Measurements from ENCODE around the gene MMP15.
"Not testable (repeated sequence)": the region's sequence is repeated elsewhere in the genome, so short reads cannot be mapped to it uniquely, and the experiment has no call there.

Gene MMP15

GRCh38 chr16:58090396-58090795 lies 64.8 kb downstream of the MMP15 start:
- DNase-seq = not testable (repeated sequence)

- DNase-seq = no peak
Measured at GRCh38 chr16:58094026-58094425, 68.5 kb downstream of the MMP15 start.

GRCh38 chr16:58094791-58095574 lies 69.4 kb downstream of the MMP15 start:
- no peak for DNase-seq

- not testable (repeated sequence) for DNase-seq
Measured at GRCh38 chr16:58095575-58095960, 70.0 kb downstream of the MMP15 start.

DNA sequence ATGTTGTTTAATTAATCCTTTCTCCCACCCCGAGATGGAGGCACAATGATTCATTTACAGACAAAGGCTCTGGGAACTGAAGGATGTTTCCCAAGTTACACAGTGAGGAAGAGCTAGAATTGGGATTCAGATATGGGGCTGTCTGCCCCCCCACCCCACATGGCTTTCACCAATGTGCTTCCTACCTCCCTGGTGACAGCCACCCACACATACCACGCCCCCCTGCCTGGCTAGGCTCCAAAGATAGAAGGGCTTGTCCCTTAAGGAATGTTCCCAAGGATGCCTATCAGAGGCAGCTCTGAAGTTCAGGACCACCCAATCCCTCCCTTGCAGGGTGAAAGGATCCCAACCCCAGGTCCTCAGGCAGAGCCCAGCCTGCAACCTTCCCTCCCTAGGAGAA lies 70.7 kb downstream of the MMP15 start:
- DNase-seq = no peak

Data from stimulated activated CD4-positive, alpha-beta T cell treated with anti-CD3 and anti-CD28 coated beads, Interleukin-4, amount 100 ng/mL, for 4 hours (primary cell).